T47D (cell line): ENCODE results near the gene CYP27B1.

Experiments
- DNase-seq, 2 experiments: peaks; one replicate each; pipeline versions ENCODE4 v3.0.0 to v3.0.0-alpha.2; 2011 to 2012; ENCODE audit warnings: low read depth in 1 of 2, low spot score in 1 of 2
- JUND ChIP-seq: IDR thresholded peaks from 2 replicates; pipeline ENCODE4 v1.6.1; 2012; ENCODE audit warnings: low read depth
- in situ Hi-C: cut with HindIII; loops from 2 replicates; pipeline ENCODE4 v1.10.0; 2016; ENCODE audit warnings: low sequenced_read_pairs, low pct_unique_long_range_greater_than_20kb

The CYP27B1 gene

GRCh38 chr12:57757771-57758170, 9.1 kb downstream of the CYP27B1 start:
- in situ Hi-C loops: no loop called here
- DNase-seq: no peak
- no peak for TF ChIP-seq JUND

DNA sequence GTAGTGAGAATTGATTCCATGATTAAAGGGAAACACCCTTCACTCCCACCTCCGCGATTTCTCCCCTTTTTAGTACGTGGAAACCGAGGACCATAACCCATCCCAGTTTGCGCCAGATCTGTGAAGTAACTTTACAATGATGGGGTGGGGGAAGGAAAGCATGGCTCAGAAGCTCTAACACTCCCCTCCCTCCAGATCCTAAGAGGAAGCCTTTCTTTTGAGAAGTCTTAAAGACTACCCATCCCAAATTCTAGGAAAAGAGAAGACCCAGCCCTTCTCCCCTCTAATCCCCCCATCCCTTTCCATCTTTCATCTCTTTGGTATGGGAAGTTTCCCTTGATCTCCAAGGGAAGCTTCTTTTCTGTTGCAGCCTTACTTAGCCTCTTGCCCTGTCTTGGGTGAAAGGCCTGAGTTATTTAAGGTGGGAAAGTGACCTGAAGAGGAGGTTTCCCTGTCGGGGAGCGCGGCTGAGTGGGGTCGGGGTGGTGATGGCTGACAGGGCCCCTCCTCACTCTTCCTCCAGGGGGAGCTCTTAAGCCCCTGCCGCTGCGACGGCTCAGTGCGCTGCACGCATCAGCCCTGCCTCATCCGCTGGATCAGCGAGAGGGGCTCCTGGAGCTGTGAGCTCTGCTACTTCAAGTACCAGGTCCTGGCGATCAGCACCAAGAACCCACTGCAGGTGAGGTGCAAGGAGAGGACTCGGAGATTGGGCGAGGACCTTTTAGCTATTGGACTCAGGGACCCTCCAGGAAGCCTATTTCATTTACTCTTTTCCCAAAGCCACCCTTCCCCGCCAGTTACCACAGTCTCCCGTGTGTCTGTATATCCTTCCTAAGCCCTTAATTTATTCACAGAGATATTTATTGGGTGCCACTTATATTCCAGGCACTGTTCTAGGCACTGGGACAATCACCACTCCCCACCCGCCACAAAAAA, 10.2 kb downstream of the CYP27B1 start:
- TF ChIP-seq JUND: no peak
- DNase-seq: no peak
- in situ Hi-C loops: no loop called here

DNA sequence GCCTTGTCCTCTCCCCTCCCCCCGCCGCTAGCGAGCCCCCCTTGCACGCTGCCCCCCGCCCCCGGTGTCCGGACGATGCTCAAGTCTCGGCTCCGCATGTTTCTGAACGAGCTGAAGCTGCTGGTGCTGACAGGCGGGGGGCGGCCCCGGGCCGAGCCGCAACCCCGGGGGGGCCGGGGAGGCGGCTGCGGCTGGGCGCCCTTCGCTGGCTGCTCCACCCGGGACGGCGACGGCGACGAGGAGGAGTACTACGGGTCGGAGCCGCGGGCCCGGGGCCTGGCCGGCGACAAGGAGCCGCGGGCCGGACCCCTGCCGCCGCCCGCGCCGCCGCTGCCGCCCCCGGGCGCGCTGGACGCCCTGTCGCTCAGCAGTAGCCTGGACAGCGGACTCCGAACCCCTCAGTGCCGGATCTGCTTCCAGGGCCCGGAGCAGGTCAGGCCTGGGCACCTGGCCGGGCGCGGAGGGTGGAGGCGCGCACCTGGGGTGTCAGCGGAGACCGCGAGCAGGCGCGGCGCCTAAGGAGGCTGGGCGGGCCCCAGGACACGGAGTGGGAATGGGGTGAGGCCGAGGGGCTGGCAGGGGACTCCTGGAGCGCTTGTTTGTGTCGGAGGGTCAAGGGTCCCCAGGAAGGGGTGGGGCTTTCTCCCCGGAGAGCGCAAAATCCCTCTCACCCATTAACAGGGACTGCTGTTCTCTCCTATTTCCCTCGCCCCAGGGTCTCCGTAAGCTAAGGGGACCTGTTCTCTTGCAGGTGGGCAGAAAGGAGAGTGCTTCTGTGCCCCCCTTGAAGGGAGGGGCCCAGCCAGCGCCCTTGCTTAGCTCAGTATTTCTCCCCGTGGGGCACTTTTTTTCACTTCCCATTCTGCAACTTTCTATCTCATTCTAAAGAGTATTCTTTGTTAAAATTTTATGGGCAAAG, 11.2 kb downstream of the CYP27B1 start:
- DNase-seq: peak; percentile 50 to 60
- in situ Hi-C loops: no loop called here
- TF ChIP-seq JUND: no peak

GRCh38 chr12:57755194-57755453, 11.8 kb downstream of the CYP27B1 start:
- in situ Hi-C loops: no loop called here
- no peak for DNase-seq
- TF ChIP-seq JUND: no peak

DNA sequence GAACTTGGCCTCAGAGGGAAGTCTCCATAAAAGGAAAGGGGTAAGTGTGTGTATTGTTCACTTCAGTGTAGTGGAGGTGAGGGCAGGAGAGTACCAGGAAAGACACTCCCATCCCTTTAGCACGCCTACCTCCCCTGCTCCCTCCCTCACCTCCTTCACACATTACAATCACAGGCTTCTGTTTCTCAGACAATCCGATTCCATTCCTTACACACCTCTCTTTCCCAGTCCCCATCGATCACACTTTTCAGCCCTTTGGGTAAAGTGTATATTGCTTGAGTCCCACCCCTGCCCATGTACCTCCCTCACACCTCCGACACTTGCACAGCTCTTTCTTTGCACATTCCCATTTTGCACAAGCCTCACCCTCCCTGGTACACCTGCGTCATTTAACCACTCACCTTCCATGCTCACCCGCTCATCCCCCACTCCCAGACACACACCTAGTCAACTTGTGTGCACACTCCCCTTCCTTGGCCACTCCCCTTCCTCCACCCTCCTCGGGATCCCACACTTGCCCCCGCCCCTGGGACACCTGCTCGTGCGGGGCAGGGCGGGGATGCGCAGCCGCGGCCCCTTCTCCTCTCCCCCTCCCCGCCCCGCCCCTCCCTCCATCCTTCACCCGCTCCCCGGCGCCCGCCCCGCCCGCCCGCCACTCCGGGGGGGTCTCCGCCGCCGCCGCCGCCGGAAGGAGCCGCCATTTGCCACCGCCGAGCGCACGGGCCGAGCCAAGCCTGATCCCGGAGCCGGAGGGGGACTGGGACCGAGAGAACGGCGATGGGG, 12.3 kb downstream of the CYP27B1 start, which contains the start of gene MARCHF9:
MARCHF9 (plus strand) TSS at position 693 of the 783 bp plus-strand sequence. CDS start 426 bp downstream, outside the sequence.
- TF ChIP-seq JUND: no peak
- DNase-seq: peak; percentile 94 to 98
- in situ Hi-C loops: no loop called here

GRCh38 chr12:57753756-57754337, 13.0 kb downstream of the CYP27B1 start:
- in situ Hi-C loops: no loop called here
- no peak for DNase-seq
- TF ChIP-seq JUND: no peak

DNA sequence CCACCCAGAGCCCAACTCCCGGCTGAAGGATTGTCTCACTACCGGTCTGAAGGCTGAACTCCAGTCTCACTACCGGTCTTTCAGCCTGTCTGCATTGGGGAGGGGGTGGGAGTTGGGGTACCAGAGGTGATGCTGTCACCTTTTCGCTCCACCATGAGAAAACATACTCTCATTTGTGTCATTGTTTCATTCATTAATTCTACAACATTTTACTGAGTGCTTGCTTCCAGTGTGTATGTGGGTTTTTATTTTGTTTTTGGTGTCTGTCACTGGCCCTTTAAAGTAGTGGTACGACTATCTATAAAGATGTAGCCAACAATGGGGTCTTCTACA, 14.2 kb downstream of the CYP27B1 start:
- no peak for DNase-seq
- in situ Hi-C loops: no loop called here
- TF ChIP-seq JUND: no peak

- in situ Hi-C loops: no loop called here
- peak; percentile 91 to 100 for DNase-seq
- no peak for TF ChIP-seq JUND
These were observed 14.8 kb downstream of the CYP27B1 start, which contains the start of gene CDK4 for GRCh38 chr12:57751788-57752667. Gene CDK4, minus strand, starts transcription at chr12:57752310. Its CDS starts 593 bp downstream, at chr12:57751717.

DNA sequence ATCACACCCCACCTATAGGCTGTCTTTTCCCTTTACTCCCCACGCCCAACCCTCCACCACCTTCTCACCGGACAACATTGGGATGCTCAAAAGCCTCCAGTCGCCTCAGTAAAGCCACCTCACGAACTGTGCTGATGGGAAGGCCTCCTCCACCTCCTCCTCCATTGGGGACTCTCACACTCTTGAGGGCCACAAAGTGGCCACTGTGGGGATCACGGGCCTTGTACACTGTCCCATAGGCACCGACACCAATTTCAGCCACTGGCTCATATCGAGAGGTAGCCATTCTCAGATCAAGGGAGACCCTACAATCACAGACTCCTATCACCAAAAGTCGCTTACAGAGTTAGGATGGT, 15.5 kb downstream of the CYP27B1 start:
- TF ChIP-seq JUND: no peak
- in situ Hi-C loops: no loop called here
- no peak for DNase-seq

- no peak for TF ChIP-seq JUND
- DNase-seq: no peak
- in situ Hi-C loops: no loop called here
These were observed 16.1 kb downstream of the CYP27B1 start for GRCh38 chr12:57750561-57751431.
